HL-60 (cell line): ENCODE results near the gene ITPK1.

Source experiments
- DNase-seq, 2 experiments: peaks; one replicate each; pipeline ENCODE4 v3.0.0-alpha.2; 2010 to 2020; ENCODE audit warnings: low read depth in 1 of 2, low spot score in 1 of 2
- H3K27ac ChIP-seq: fragments of 250-450 bp; sonication (Bioruptor Pico); replicated peaks from 2 replicates; pipeline ENCODE4 v1.5.1; 2020; ENCODE audit warnings: mild to moderate bottlenecking, moderate library complexity
- H3K27me3 ChIP-seq: fragments of 250-450 bp; sonication (Bioruptor Pico); 2 replicates; pipeline ENCODE4 v1.5.1; 2021; ENCODE audit warnings: mild to moderate bottlenecking, moderate library complexity; ENCODE audit not compliant: insufficient read depth, poor library complexity, severe bottlenecking
- H3K4me3 ChIP-seq: replicated peaks from 2 replicates; pipeline ENCODE4 v1.5.1; 2011; ENCODE audit warnings: mild to moderate bottlenecking, control low read depth, low read length; ENCODE audit not compliant: insufficient read depth
- GABPA ChIP-seq: IDR thresholded peaks from 2 replicates; pipeline ENCODE4 v1.6.1; 2012; ENCODE audit warnings: low read depth
- POLR2AphosphoS5 ChIP-seq: IDR thresholded peaks from 2 replicates; pipeline ENCODE4 v1.6.1; 2012; ENCODE audit warnings: low read depth
- SPI1 ChIP-seq: IDR thresholded peaks from 2 replicates; pipeline ENCODE4 v1.6.1; 2012; ENCODE audit warnings: low read depth, mild to moderate bottlenecking, borderline replicate concordance
- TF ChIP-seq, protein P1 (sequence below): IDR thresholded peaks from one replicate; pipeline ENCODE4 v1.5.1; 2011; ENCODE audit warnings: low read length, control low read depth, inconsistent platforms; ENCODE audit not compliant: insufficient read depth
- TF ChIP-seq, protein P2 (sequence below): IDR thresholded peaks from 2 replicates; pipeline ENCODE4 v1.6.1; 2012; ENCODE audit warnings: low read depth; ENCODE audit not compliant: insufficient replicate concordance

Gene ITPK1

DNA sequence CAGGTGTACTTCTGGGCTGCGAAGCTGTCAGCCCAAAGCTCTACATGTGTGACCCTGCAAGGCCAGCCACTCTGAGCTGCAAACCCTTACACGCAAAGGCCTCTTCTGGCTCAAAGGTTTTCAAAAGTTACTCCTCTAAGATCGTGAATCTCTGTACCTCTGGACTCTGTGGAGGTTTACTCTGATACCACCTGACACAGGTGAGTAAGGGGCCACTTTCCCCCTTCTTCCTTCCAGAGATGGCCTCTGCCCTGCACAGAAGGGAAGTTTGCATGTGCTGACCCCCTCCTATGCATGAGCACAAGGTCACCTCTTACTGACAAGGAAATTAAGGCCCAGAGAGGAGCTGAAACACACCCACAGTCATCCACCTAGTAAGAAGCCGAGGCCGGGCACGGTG is 14.5 kb downstream of the ITPK1 start:
- no peak for DNase-seq
- TF ChIP-seq POLR2AphosphoS5 (no peak), SPI1 (no peak)

DNA sequence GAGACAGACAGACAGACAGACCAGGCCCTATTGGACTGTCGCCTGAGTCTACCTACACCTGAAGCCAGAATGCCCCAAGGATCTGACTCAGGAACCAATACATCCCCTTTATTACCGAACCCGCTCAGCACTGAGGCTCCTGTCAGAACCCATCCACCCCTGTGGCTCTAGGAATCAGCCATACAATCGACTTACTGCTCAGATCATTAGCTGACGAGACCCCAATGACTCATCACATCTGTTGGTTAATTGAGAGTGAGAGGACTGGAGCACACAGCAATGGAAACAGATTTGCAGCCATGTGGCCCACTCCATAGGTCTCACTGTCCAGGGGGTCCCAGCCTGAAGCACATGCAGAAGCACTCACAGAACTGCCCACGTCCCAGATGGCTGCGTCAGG is 15.2 kb downstream of the ITPK1 start:
- Histone ChIP-seq H3K27ac (no peak overlapping the region), H3K4me3 (no peak overlapping the region), H3K27me3 (no peaks in the 10 kb centered on the region)
- TF ChIP-seq SPI1: no peak
- no peak for DNase-seq

More for the DNA sequence above, 14.5 kb downstream of the ITPK1 start:
- H3K4me3 ChIP-seq: no peak overlapping the region
- H3K27ac ChIP-seq: no peak overlapping the region
- no peaks in the 10 kb centered on the region for H3K27me3 ChIP-seq

DNA sequence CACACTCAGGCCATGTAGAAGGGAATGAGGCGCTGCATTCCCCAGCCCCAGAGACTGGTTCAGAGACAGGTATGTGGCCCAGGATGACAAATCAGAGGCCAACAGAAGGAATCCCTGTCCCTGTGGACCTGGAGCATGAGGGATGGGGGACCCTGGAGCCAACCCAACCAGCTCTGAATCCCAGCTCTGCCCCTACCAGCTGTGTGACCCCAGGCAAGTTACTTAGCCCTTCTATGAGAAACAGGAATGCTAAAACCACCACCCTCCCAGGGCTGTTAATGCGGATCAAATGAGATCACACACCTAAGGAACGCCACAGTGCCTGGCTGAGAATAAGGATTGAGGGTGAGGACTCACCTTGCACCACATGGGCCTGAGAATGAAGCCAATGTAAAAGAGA is 15.6 kb downstream of the ITPK1 start:
- DNase-seq: no peak
- no peak overlapping the region for H3K4me3 ChIP-seq
- H3K27me3 ChIP-seq: no peaks in the 10 kb centered on the region
- TF ChIP-seq, protein P1, sequence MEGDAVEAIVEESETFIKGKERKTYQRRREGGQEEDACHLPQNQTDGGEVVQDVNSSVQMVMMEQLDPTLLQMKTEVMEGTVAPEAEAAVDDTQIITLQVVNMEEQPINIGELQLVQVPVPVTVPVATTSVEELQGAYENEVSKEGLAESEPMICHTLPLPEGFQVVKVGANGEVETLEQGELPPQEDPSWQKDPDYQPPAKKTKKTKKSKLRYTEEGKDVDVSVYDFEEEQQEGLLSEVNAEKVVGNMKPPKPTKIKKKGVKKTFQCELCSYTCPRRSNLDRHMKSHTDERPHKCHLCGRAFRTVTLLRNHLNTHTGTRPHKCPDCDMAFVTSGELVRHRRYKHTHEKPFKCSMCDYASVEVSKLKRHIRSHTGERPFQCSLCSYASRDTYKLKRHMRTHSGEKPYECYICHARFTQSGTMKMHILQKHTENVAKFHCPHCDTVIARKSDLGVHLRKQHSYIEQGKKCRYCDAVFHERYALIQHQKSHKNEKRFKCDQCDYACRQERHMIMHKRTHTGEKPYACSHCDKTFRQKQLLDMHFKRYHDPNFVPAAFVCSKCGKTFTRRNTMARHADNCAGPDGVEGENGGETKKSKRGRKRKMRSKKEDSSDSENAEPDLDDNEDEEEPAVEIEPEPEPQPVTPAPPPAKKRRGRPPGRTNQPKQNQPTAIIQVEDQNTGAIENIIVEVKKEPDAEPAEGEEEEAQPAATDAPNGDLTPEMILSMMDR: no peak
- TF ChIP-seq, protein P2, sequence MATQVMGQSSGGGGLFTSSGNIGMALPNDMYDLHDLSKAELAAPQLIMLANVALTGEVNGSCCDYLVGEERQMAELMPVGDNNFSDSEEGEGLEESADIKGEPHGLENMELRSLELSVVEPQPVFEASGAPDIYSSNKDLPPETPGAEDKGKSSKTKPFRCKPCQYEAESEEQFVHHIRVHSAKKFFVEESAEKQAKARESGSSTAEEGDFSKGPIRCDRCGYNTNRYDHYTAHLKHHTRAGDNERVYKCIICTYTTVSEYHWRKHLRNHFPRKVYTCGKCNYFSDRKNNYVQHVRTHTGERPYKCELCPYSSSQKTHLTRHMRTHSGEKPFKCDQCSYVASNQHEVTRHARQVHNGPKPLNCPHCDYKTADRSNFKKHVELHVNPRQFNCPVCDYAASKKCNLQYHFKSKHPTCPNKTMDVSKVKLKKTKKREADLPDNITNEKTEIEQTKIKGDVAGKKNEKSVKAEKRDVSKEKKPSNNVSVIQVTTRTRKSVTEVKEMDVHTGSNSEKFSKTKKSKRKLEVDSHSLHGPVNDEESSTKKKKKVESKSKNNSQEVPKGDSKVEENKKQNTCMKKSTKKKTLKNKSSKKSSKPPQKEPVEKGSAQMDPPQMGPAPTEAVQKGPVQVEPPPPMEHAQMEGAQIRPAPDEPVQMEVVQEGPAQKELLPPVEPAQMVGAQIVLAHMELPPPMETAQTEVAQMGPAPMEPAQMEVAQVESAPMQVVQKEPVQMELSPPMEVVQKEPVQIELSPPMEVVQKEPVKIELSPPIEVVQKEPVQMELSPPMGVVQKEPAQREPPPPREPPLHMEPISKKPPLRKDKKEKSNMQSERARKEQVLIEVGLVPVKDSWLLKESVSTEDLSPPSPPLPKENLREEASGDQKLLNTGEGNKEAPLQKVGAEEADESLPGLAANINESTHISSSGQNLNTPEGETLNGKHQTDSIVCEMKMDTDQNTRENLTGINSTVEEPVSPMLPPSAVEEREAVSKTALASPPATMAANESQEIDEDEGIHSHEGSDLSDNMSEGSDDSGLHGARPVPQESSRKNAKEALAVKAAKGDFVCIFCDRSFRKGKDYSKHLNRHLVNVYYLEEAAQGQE: no peak
- TF ChIP-seq GABPA (no peak), POLR2AphosphoS5 (no peak), SPI1 (no peak)
- H3K27ac ChIP-seq: no peak overlapping the region

DNA sequence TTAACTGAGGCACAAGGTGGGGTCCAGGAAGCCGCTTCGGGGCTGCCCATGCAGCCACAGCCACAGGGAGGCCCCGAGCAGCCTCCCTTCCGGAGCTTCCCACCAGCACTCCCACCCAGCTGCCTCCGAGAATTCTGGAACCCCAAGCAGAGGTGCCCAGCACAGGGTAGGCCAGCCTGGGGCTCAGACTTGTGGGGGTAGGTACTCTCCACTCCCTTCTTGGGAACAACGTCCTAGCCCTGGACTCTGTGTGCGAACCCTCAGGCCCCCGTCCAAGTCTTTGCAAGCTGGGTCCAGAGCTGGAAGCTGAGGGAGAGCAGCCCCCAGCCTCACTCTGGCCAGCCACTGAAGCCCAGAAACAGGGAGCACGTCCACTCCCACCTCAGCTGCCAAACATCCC is 16.1 kb downstream of the ITPK1 start:
- TF ChIP-seq, protein P2: no peak
- TF ChIP-seq, protein P1: no peak
- TF ChIP-seq SPI1 (no peak), POLR2AphosphoS5 (no peak), GABPA (no peak)
- no peaks in the 10 kb centered on the region for H3K27me3 ChIP-seq
- no peak overlapping the region for H3K4me3 ChIP-seq
- no peak for DNase-seq
- H3K27ac ChIP-seq: no peak overlapping the region

DNA sequence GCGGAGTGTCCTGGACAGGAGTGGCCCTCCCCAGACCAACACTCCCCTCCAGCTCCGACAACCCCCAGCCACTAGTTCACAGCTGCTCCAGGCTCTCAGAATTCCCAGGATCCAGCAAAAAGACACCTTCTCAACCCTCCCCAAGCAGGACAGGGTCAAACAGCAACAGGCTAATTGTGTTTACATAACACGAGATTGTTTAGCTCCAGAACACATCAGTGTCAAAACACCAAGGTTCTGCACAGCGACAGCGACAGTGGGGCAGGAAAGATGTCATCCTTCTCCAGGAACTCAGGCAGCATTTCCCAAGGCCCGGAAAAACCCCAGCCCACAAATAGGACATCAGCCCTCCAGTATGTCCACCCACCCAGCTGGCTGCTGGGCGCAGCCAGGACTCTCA is 16.5 kb downstream of the ITPK1 start:
- DNase-seq: no peak
- Histone ChIP-seq H3K4me3 (no peak overlapping the region), H3K27me3 (no peaks in the 10 kb centered on the region), H3K27ac (no peak overlapping the region)
- TF ChIP-seq GABPA (no peak), POLR2AphosphoS5 (no peak), SPI1 (no peak)
- TF ChIP-seq, protein P1: no peak
- TF ChIP-seq, protein P2: no peak
